GM06990 (cell line): ENCODE data around the gene DCDC2C.
A peak's percentile ranks its signal among the peaks of the same experiment; 100 is the strongest.

Source experiments
- DNase-seq: peaks from one replicate; pipeline ENCODE4 v3.0.0-alpha.2; 2011; ENCODE audit not compliant: insufficient read length; ENCODE audit errors: extremely low read depth
- H3K27me3 ChIP-seq: replicated peaks from 2 replicates; pipeline ENCODE4 v1.6.0; 2011; ENCODE audit warnings: low read length; ENCODE audit not compliant: control insufficient read depth, insufficient read depth
- H3K36me3 ChIP-seq: 2 replicates; pipeline ENCODE4 v1.5.1; 2011; ENCODE audit warnings: low read length; ENCODE audit not compliant: control insufficient read depth, insufficient read depth
- H3K4me3 ChIP-seq: replicated peaks from 2 replicates; pipeline ENCODE4 v1.5.1; 2011; ENCODE audit warnings: low read depth, mild to moderate bottlenecking, control low read depth, low read length
- CTCF ChIP-seq: IDR thresholded peaks from 2 replicates; pipeline ENCODE4 v1.5.1; 2011; ENCODE audit warnings: low read length, control low read depth, mild to moderate bottlenecking, inconsistent platforms; ENCODE audit not compliant: insufficient read depth, poor library complexity, severe bottlenecking

The DCDC2C gene

GRCh38 chr2:3789256-3789655, 85.9 kb downstream of the DCDC2C start:
- Histone ChIP-seq H3K4me3 (no peak overlapping the region), H3K36me3 (no peaks in the 10 kb centered on the region), H3K27me3 (no peaks in the 10 kb centered on the region)
- DNase-seq, result no peak
- TF ChIP-seq CTCF, result no peak

DNA sequence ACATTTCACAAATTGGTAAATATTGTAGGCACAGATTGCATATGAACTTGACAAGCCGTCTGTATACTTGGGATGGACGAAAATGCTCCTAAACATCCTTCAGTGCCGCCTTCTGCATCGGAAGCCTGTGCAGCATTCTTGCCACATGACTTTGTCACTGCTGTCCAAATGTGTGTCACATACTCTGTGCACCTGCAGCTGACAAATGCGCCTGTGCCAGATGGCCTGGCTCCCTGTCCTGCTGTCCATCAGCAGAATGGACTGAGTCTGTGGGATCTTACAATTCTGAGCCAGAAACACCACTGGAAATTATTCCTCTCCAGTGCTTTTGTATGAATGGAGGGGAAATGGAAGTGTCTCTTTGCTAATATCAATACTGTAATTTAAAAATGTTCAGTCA, 89.9 kb downstream of the DCDC2C start:
- Histone ChIP-seq H3K36me3 (no peaks in the 10 kb centered on the region), H3K4me3 (no peak overlapping the region)
- no peak for DNase-seq

GRCh38 chr2:3801506-3801905, 98.1 kb downstream of the DCDC2C start:
- H3K4me3 ChIP-seq, result no peak overlapping the region
- no peak for DNase-seq
- no peaks in the 10 kb centered on the region for H3K27me3 ChIP-seq
- H3K36me3 ChIP-seq, result no peaks in the 10 kb centered on the region
- no peak for TF ChIP-seq CTCF

More for the DNA sequence above, 89.9 kb downstream of the DCDC2C start:
- no peak for TF ChIP-seq CTCF
- no peaks in the 10 kb centered on the region for H3K27me3 ChIP-seq

GRCh38 chr2:3805201-3805939, 102.0 kb downstream of the DCDC2C start:
- no peaks in the 10 kb centered on the region for H3K36me3 ChIP-seq
- H3K4me3 ChIP-seq, result no peak overlapping the region
- DNase-seq, result no peak
- peak; percentile 18 for TF ChIP-seq CTCF
- H3K27me3 ChIP-seq, result no peaks in the 10 kb centered on the region

DNA sequence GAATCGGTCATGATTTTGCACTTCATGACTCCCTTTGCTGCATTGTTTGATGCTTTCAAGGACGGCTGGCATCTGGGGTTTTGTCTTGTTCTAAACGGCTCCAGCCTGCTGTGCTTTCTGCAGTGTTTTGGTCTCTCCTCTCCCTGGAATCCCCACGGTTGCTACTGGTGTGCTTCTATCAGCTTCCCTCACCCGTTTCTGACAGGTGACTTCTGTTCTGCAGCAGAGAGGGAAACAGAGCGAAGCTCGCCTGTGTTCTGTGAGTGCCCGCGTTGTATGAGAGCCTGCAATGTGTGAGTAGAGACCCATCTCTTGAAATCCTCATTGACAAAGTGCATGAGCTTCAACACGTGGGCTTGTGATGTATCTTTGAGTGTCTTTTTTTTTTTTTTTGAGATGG, 102.8 kb downstream of the DCDC2C start:
- TF ChIP-seq CTCF, result no peak
- no peak overlapping the region for H3K4me3 ChIP-seq
- no peaks in the 10 kb centered on the region for H3K36me3 ChIP-seq
- no peak for DNase-seq
- no peaks in the 10 kb centered on the region for H3K27me3 ChIP-seq

DNA sequence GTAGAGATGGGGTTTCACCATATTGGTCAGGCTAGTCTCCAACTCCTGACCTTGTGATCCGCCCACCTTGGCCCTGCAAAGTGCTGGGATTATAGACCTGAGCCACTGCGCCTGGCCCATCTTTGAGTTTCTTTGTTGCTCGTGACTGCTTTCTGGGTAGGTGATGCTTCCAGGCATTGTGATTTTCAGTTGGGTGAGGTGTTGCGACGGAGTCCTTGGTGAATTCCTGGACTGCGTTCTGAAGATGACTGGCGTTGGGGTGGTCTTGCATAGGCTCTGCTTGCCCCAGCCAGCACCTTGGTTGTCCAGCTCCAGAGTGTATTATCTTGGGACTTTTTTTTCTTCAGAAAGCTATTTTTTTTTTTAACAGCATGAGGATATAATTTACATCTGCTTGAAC, 103.4 kb downstream of the DCDC2C start:
- DNase-seq, result no peak
- H3K27me3 ChIP-seq, result no peaks in the 10 kb centered on the region
- no peak for TF ChIP-seq CTCF
- no peaks in the 10 kb centered on the region for H3K36me3 ChIP-seq
- no peak overlapping the region for H3K4me3 ChIP-seq
